Coronary artery (tissue), 2 donors: ENCODE data around the gene GDNF.

ENCODE experiments used
- DNase-seq: peaks from one replicate; pipeline ENCODE4 v3.0.0-alpha.2; 2017; ENCODE audit warnings: low spot score
- H3K27ac ChIP-seq, 2 donors: fragments of 200-600 bp; sonication (generic); one replicate each; pipeline ENCODE4 v1.5.1; 2016 to 2019
- H3K4me3 ChIP-seq: fragments of 200-600 bp; sonication (generic); 2 replicates; pipeline ENCODE4 v1.5.1; 2016; ENCODE audit warnings: mild to moderate bottlenecking, moderate library complexity
- TF ChIP-seq, protein P1 (sequence below): fragments of 200-600 bp; sonication (generic); IDR thresholded peaks from one replicate; pipeline ENCODE4 v1.5.1; 2019; ENCODE audit warnings: antibody characterized with exemption

GDNF gene

DNA sequence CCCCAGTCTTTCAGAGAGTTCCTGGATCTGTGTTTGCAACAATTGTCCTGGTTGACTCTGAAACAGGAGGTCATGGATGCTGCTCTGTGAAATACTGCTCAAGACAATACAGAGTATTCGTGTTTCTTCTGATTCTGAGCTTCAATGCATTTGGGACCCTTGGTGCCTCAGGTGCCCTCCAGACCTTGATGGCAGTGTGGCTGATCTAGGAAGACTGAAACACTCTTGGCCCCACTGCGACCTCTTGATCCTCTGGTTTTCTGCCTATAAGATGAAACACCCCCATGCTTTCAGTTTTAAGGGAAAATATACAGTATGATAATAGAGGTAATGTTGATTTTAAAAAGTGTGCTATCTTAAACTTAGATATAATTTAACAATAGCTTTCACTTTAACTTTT is 67.6 kb downstream of the GDNF start:
- Histone ChIP-seq H3K4me3 (no peak overlapping the region), H3K27ac (no peak overlapping the region)
- DNase-seq = no peak
- TF ChIP-seq, protein P1, sequence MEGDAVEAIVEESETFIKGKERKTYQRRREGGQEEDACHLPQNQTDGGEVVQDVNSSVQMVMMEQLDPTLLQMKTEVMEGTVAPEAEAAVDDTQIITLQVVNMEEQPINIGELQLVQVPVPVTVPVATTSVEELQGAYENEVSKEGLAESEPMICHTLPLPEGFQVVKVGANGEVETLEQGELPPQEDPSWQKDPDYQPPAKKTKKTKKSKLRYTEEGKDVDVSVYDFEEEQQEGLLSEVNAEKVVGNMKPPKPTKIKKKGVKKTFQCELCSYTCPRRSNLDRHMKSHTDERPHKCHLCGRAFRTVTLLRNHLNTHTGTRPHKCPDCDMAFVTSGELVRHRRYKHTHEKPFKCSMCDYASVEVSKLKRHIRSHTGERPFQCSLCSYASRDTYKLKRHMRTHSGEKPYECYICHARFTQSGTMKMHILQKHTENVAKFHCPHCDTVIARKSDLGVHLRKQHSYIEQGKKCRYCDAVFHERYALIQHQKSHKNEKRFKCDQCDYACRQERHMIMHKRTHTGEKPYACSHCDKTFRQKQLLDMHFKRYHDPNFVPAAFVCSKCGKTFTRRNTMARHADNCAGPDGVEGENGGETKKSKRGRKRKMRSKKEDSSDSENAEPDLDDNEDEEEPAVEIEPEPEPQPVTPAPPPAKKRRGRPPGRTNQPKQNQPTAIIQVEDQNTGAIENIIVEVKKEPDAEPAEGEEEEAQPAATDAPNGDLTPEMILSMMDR = no peak

DNA sequence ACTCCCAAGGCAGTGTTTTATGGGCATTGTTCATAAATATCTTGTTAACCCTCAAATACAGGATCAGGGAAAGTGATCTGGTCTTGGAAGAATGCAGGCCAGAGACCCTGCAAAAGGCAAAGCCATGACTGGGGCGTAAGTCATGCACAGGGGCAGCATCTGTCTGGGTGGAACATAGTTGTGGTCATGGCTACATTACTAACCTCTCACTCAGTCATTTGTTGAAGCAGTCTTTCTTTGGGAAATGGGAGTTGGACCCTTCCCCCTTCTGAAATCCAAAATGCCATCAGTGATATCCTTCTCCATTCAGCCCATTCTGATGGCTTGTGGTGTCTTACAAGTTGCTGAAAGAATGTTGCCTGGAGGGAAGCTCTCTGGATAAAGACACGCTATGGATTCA is 68.1 kb downstream of the GDNF start:
- TF ChIP-seq, protein P1 = no peak
- H3K4me3 ChIP-seq = no peak overlapping the region
- DNase-seq = no peak
- H3K27ac ChIP-seq = no peak overlapping the region

GRCh38 chr5:37771203-37771611 is 68.6 kb downstream of the GDNF start:
- Histone ChIP-seq H3K4me3 (no peak overlapping the region), H3K27ac (no peak overlapping the region)
- TF ChIP-seq, protein P1 = no peak
- DNase-seq = no peak

GRCh38 chr5:37770786-37771185 is 69.1 kb downstream of the GDNF start:
- Histone ChIP-seq H3K27ac (no peak overlapping the region), H3K4me3 (no peak overlapping the region)
- DNase-seq = no peak
- TF ChIP-seq, protein P1 = no peak

- H3K27ac ChIP-seq = no peak overlapping the region
- no peak for DNase-seq
Measured at GRCh38 chr5:37769840-37770239, 70.0 kb downstream of the GDNF start.

DNA sequence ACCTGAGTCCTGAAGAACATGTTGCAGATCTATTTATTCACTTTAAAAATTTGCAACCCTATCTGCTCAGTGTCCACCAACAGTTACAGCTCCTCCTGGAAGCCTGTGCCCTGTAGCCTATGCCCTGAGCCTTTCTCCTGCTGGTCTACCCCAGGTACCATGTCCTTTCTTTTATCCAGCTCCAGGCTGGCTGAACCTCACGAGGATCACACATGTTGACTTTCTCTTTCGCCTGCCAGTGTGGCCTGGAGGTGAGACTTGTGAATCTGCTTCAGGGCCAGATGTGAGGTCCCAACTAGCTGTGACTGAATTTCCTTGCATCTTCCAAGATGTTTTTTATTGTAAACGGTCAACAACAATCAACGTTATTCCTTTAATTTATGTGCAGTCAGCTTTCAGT is 70.7 kb downstream of the GDNF start:
- TF ChIP-seq, protein P1 = no peak
- no peak for DNase-seq
- H3K4me3 ChIP-seq = no peak overlapping the region
- H3K27ac ChIP-seq = no peak overlapping the region

More at GRCh38 chr5:37769840-37770239, 70.0 kb downstream of the GDNF start:
- no peak overlapping the region for H3K4me3 ChIP-seq
- TF ChIP-seq, protein P1 = no peak

- Histone ChIP-seq H3K4me3 (no peak overlapping the region), H3K27ac (no peak overlapping the region)
- no peak for DNase-seq
- TF ChIP-seq, protein P1 = no peak
Measured at GRCh38 chr5:37768371-37768770, 71.5 kb downstream of the GDNF start.
